KOPT-K1 (cell line): Measurements from ENCODE around the gene SOCS2.
"Not testable (repeated sequence)": the region's sequence is repeated elsewhere in the genome, so short reads cannot be mapped to it uniquely, and the experiment has no call there.

Experiments used
- H3K27ac ChIP-seq: fragments of 200-600 bp; sonication (generic); 2 replicates; pipeline ENCODE4 v1.5.1; 2016; ENCODE audit warnings: antibody characterized with exemption, mild to moderate bottlenecking, low read depth, low read length; ENCODE audit not compliant: poor library complexity, severe bottlenecking
- H3K36me3 ChIP-seq: fragments of 200-600 bp; sonication (generic); 2 replicates; pipeline ENCODE4 v1.5.1; 2017; ENCODE audit warnings: antibody characterized with exemption, mild to moderate bottlenecking, low read length, moderate library complexity; ENCODE audit not compliant: insufficient read depth
- H3K9me3 ChIP-seq: fragments of 200-600 bp; sonication (generic); 2 replicates; pipeline ENCODE4 v1.5.1; 2017; ENCODE audit warnings: antibody characterized with exemption, low read length, mild to moderate bottlenecking; ENCODE audit not compliant: insufficient read depth, poor library complexity, severe bottlenecking

The SOCS2 gene

DNA sequence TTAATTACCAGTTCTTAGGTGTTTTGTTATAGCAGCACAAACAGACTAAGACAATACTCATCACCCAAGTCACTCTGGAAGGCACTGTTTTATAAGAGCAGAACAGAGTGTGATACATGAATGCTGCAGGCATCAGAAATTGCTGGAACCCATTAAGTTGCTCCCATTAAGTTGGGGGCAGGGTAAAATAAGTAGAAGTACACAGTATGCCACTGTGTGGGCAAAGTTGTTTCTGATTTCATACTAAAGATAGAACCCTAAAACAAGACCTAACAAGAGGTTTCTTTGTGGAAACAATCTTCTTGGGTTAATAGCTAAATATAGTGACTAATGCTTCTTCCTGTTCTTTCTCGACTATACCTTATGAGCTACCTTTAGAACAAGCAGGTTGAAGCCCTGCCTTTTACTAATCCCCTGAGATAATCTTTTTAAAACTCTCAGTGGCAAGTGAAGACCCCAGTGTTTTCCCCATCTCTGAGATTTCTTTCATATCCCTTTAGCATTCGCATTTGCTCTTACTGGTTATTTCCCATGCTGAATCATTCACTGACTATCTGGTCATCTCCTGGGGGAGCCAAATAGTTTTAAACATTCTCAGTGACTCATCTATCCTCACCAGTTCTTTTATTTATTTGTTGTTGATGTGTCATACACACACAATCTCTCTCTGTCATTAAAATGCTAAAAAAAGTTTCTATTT lies 52.3 kb downstream of the SOCS2 start:
- no peak overlapping the region for H3K27ac ChIP-seq
- H3K9me3 ChIP-seq = no peaks in the 10 kb centered on the region
- H3K36me3 ChIP-seq = no peaks in the 10 kb centered on the region

DNA sequence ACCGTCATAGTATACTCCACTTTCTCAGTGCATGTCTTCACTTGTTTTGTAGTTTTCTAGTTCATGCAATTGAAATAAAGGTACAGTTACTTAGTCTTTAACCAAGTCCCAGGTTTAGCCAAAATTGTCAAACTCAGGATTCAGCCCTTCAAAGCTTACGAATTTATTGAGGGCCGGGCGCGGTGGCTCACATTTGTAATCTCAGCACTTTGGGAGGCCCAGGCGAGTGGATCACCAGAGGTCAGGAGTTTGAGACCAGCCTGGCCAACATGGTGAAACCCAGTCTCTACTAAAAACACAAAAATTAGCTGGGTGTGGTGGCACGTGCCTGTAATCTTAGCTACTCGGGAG lies 52.8 kb downstream of the SOCS2 start:
- H3K27ac ChIP-seq, H3K9me3 ChIP-seq, H3K36me3 ChIP-seq: not testable (repeated sequence)

DNA sequence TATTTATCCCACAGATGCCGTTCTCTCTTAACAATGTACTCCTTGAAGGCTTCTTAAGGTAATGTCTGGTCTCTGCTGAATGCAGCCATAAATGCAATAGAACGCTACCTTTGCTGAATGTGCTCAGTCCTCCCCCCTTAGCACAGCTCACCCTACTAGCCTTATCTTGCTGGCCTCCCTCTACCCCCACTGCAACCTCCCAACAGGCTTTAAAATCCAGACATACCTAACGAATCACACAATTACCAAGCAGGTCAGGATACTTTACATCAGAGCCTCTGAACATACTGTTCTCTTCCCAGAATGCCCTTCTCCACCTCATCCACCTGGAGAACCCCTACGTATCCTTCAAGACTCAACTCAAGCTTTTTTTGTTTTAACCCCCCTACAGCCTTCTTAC lies 53.7 kb downstream of the SOCS2 start:
- Histone ChIP-seq H3K9me3 (no peaks in the 10 kb centered on the region), H3K36me3 (no peaks in the 10 kb centered on the region), H3K27ac (no peak overlapping the region)
